HepG2 (cell line): ENCODE measurements around the gene BAMBI. TPM values are rescaled to one million over a fixed set of nuclear protein-coding genes. Genes with fewer than 3 reads are reported as not detected.

Experiments
- ATAC-seq: fragments of 200-7000 bp; cut with Tn5 transposase; 3 replicates; pipeline ENCODE4 v1.9.1; 2020; ENCODE audit warnings: mild to moderate bottlenecking, moderate library complexity
- BruUV-seq: library from RNA; stranded (reverse); fragments of 400-500 nt; replicated peaks from 2 replicates; lab custom pipeline; 2021; lab: Mats Ljungman, UMichigan
- CTCF ChIA-PET: fragments of 300-600 bp; formaldehyde crosslinking; extraction: SDS; loops from one replicate; lab custom pipeline; 2021; ENCODE audit warnings: low total read pairs, inconsistent platforms, low intra/inter-chr PET ratio; lab: Yijun Ruan, JAX
- POLR2A ChIA-PET: fragments of 350-600 bp; sonication (Branson Sonifier 250); formaldehyde crosslinking; loops from one replicate; lab custom pipeline; 2020; ENCODE audit warnings: antibody characterized with exemption, inconsistent platforms; lab: Yijun Ruan, JAX
- DNase-seq: peaks from one replicate; pipeline ENCODE4 v3.0.0-alpha.2; 2015; ENCODE audit warnings: low spot score
- FAIRE-seq: peaks from 3 replicates; lab custom pipeline; 2011; peaks lifted over from hg19 to GRCh38; lab: Jason Lieb, UNC
- H2AFZ ChIP-seq: one replicate; pipeline ENCODE4 v1.6.1; 2011; ENCODE audit warnings: low read length, inconsistent platforms
- H3K27ac ChIP-seq: fragments of 300-600 bp; 3 replicates; pipeline ENCODE4 v1.8.0; 2011; ENCODE audit warnings: mixed run types, mild to moderate bottlenecking, mixed read lengths, low read length, inconsistent platforms; ENCODE audit not compliant: insufficient read depth; ENCODE audit errors: extremely low read length
- H3K27me3 ChIP-seq, 2 experiments: fragments of 200-600 bp in 1 of 2; 2 replicates in 1 of 2; 3 replicates in 1 of 2; pipeline versions ENCODE4 v1.6.0 to v1.8.0; 2011; ENCODE audit warnings: low read length in 2 of 2, mild to moderate bottlenecking in 2 of 2, moderate library complexity in 2 of 2, inconsistent platforms in 1 of 2; ENCODE audit not compliant: insufficient read depth in 2 of 2, control insufficient read depth in 1 of 2
- H3K36me3 ChIP-seq, 2 experiments: fragments of 200-600 bp in 1 of 2; replicated peaks in 1 of 2; 2 replicates in 1 of 2; 3 replicates in 1 of 2; pipeline versions ENCODE4 v1.5.1 to v1.8.0; 2011; ENCODE audit warnings: low read length in 2 of 2, inconsistent platforms in 1 of 2; ENCODE audit not compliant: insufficient read depth in 2 of 2, control insufficient read depth in 1 of 2
- H3K4me1 ChIP-seq: 2 replicates; pipeline ENCODE4 v1.5.1; 2012; ENCODE audit warnings: low read length, inconsistent platforms; ENCODE audit not compliant: insufficient read depth
- H3K4me2 ChIP-seq: 2 replicates; pipeline ENCODE4 v1.6.0; 2011; ENCODE audit warnings: low read depth, low read length, inconsistent platforms
- H3K4me3 ChIP-seq, 3 experiments: fragments of 200-600 bp in 1 of 3; sonication (generic), shearing (Covaris generic) in 1 of 3; replicated peaks in 1 of 3; 2 replicates each; pipeline ENCODE4 v1.5.1; 2011 to 2016; ENCODE audit warnings: low read length in 3 of 3, inconsistent platforms in 2 of 3, low read depth in 2 of 3, mild to moderate bottlenecking in 2 of 3, control low read depth in 1 of 3, mixed read lengths in 1 of 3; ENCODE audit not compliant: insufficient read depth in 1 of 3
- H3K79me2 ChIP-seq: one replicate; pipeline ENCODE4 v1.6.1; 2011; ENCODE audit warnings: low read length, inconsistent platforms; ENCODE audit not compliant: insufficient read depth
- H3K9ac ChIP-seq: 2 replicates; pipeline ENCODE4 v1.6.0; 2011; ENCODE audit warnings: mild to moderate bottlenecking, low read depth, low read length, inconsistent platforms; ENCODE audit not compliant: insufficient read depth
- H3K9me3 ChIP-seq: 2 replicates; pipeline ENCODE4 v1.5.1; 2012; ENCODE audit warnings: mild to moderate bottlenecking, low read length
- H4K20me1 ChIP-seq: 2 replicates; pipeline ENCODE4 v1.6.0; 2011; ENCODE audit warnings: inconsistent platforms, mild to moderate bottlenecking, low read length, moderate library complexity; ENCODE audit not compliant: insufficient read depth
- FOSL2 ChIP-seq: sonication (generic); formaldehyde crosslinking; IDR thresholded peaks from 2 replicates; pipeline ENCODE4 v1.4.0; 2020; ENCODE audit warnings: missing genetic modification reagents
- FOXO1 ChIP-seq: sonication (generic); formaldehyde crosslinking; IDR thresholded peaks from 2 replicates; pipeline ENCODE4 v1.4.0; 2020; ENCODE audit warnings: missing genetic modification reagents
- SMARCE1 ChIP-seq: fragments of 450-650 bp; IDR thresholded peaks from 2 replicates; pipeline ENCODE4 v1.6.1; 2017; ENCODE audit warnings: borderline replicate concordance
- SMYD3 ChIP-seq: sonication (generic); formaldehyde crosslinking; IDR thresholded peaks from 2 replicates; pipeline ENCODE4 v1.8.1; 2023; ENCODE audit warnings: mild to moderate bottlenecking, missing genetic modification reagents
- ZBTB1 ChIP-seq: sonication (generic); formaldehyde crosslinking; IDR thresholded peaks from 2 replicates; pipeline ENCODE4 v1.4.0; 2020; ENCODE audit warnings: missing genetic modification reagents, borderline replicate concordance
- ZC3H13 ChIP-seq: sonication (generic); formaldehyde crosslinking; IDR thresholded peaks from 2 replicates; pipeline ENCODE4 v1.8.1; 2023; ENCODE audit warnings: mild to moderate bottlenecking, missing genetic modification reagents, moderate library complexity
- ZNF121 ChIP-seq: sonication (generic); formaldehyde crosslinking; IDR thresholded peaks from 2 replicates; pipeline ENCODE4 v1.5.0; 2020; ENCODE audit warnings: mild to moderate bottlenecking, missing genetic modification reagents
- ZNF619 ChIP-seq: sonication (generic); formaldehyde crosslinking; IDR thresholded peaks from 2 replicates; pipeline ENCODE4 v1.4.0; 2020; ENCODE audit warnings: mild to moderate bottlenecking, missing genetic modification reagents
- ZNF644 ChIP-seq: IDR thresholded peaks from 2 replicates; pipeline ENCODE4 v1.6.1; 2016; ENCODE audit warnings: low read depth
- WGBS: methylation state at CpG from one replicate; pipeline ENCODE4 v1.1.6; 2017; ENCODE audit warnings: low lambda C conversion rate; 5-methylcytosine and 5-hydroxymethylcytosine counted together
- in situ Hi-C: cut with HindIII; loops from 2 replicates; pipeline ENCODE4 v1.10.0; 2017; ENCODE audit warnings: low pct_unique_long_range_greater_than_20kb; ENCODE audit not compliant: extremely low pct_ligation_motif_present
- intact Hi-C: fragments of 100-400 bp; cut with micrococcal nuclease; formaldehyde crosslinking; loops from one replicate; pipeline ENCODE4 v1.10.0; 2022; ENCODE audit not compliant: unreplicated experiment
- polyA plus RNA-seq, 8 experiments: library from polyadenylated mRNA; depleted of rRNA in 3 of 8; stranded (reverse) in 7 of 8; unstranded in 1 of 8; fragments of >200 nt; fragmentation: Illumina TruSeq in 4 of 8; extraction: Trizol in 4 of 8; gene quantifications; 2 replicates each; pipeline versions ENCODE4 v1.2.1 to v1.2.3, GENCODE V29; 2011 to 2016; ENCODE audit warnings: low read depth in 4 of 8, missing spikeins in 1 of 8, mixed read lengths in 1 of 8; ENCODE audit not compliant: insufficient read depth in 1 of 8
- total RNA-seq, 5 experiments: library from RNA; depleted of rRNA; stranded (reverse); fragments of >200 nt; fragmentation: Illumina TruSeq; extraction: Trizol; gene quantifications; 2 replicates each; pipeline ENCODE4 v1.2.3, GENCODE V29; 2016; ENCODE audit warnings: low read depth in 1 of 5
- TF ChIP-seq, protein P1 (sequence below): sonication (generic); formaldehyde crosslinking; conservative IDR thresholded peaks from 2 replicates; pipeline ENCODE4 v1.4.0; 2020; ENCODE audit warnings: missing genetic modification reagents
- TF ChIP-seq, protein P2 (sequence below): sonication (generic); formaldehyde crosslinking; IDR thresholded peaks from 2 replicates; pipeline ENCODE4 v1.4.0; 2020; ENCODE audit warnings: missing genetic modification reagents

Gene BAMBI
- total and polyA plus RNA-seq, 2 of the 13 experiments (the other 11 are each of a cell fraction or from before 2014, with no cell fraction given) = 12.0 to 23.6 TPM

DNA sequence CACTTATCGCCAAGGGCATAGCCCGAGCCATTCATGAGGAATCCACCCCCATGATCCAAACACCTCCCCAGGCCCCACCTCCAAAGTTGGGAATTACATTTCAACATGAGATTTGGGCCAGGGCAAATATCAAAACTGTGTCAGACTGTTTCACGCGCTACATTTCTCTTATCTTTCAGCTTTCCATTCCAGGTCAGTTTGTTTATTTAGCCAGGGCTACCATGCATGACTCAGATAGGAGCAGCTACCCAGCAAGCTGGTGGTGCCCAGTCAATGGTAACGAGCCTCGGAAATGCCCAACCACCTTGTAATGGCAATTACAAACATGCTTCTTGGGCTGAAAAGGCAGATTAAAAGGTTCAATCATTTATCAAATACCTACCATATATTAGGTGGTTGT is 43.6 kb upstream of the BAMBI start:
- TF ChIP-seq ZC3H13 (CRISPR knock-in tag) = no peak
- peak; percentile 83 for TF ChIP-seq ZNF644 (CRISPR knock-in tag)
- TF ChIP-seq FOSL2 (CRISPR knock-in tag) = peak; percentile 65
- Histone ChIP-seq H3K4me3 (no peak overlapping the region), H3K9me3 (no peaks in the 10 kb centered on the region), H2AFZ (no peak overlapping the region), H3K27me3 (peaks cover 0 to 4% of the 10 kb centered on the region in 2 experiments; a peak in 1 of 5 replicates), H4K20me1 (no peaks in the 10 kb centered on the region), H3K36me3 (no peaks in the 10 kb centered on the region), H3K4me1 (peaks cover 21% of the 10 kb centered on the region), H3K4me2 (no peak overlapping the region), H3K27ac (no peak overlapping the region), H3K79me2 (no peaks in the 10 kb centered on the region), H3K9ac (no peak overlapping the region)
- FAIRE-seq (no peak), DNase-seq (peak; percentile 44), ATAC-seq (no peak; the same call in 2 of the 3 replicates)
- ChIA-PET CTCF (no interaction called here), POLR2A (no interaction called here)
- intact Hi-C loops = no loop called here
- in situ Hi-C loops = loop anchor here (10.0 kb wide), 1 partner anchor 671 kb away; no protein-coding TSS in a partner anchor
- BruUV-seq = no TSS peak
- WGBS = 19% methylated on average over 6 of the region's 6 CpGs

DNA sequence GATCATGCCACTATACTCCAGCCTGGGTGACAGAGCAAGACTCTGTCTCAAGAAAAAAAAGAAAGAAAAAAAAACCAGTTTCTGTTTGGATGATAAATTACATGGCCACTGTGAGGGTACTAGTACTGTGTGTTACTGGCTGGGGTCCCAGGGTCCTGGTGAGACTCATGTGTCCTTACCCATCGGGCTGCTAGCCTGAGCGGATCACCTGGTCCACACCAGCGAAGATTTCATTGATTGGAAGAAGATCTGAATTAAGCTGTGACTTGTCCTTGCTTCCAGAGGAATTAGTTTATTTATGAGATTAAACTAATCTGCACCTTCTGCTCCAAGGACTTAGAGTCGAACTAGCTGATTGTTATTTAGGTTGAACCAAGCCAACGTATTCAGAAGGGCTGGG is 40.0 kb upstream of the BAMBI start:
- Histone ChIP-seq H3K4me3 (no peak overlapping the region), H3K9me3 (no peaks in the 10 kb centered on the region), H3K4me1 (peaks cover 8% of the 10 kb centered on the region), H3K27me3 (peaks cover 0 to 2% of the 10 kb centered on the region in 2 experiments; a peak in 1 of 5 replicates), H3K36me3 (no peaks in the 10 kb centered on the region), H3K4me2 (no peak overlapping the region), H2AFZ (no peak overlapping the region), H3K27ac (no peak overlapping the region), H3K9ac (no peak overlapping the region), H4K20me1 (no peaks in the 10 kb centered on the region), H3K79me2 (no peaks in the 10 kb centered on the region)
- intact Hi-C loops = no loop called here
- POLR2A ChIA-PET = no interaction called here
- CTCF ChIA-PET = no interaction called here
- FAIRE-seq (no peak), ATAC-seq (no peak), DNase-seq (no peak)
- BruUV-seq = no TSS peak
- in situ Hi-C loops = loop anchor here (10.0 kb wide), 1 partner anchor 667 kb away; no protein-coding TSS in a partner anchor
- WGBS = 32% methylated on average over 5 of the region's 5 CpGs
- TF ChIP-seq FOXO1 (CRISPR knock-in tag) (no peak), SMARCE1 (no peak), ZNF619 (CRISPR knock-in tag) (no peak), ZBTB1 (CRISPR knock-in tag) (no peak), ZNF121 (CRISPR knock-in tag) (no peak), SMYD3 (no peak)
- TF ChIP-seq, protein P1, sequence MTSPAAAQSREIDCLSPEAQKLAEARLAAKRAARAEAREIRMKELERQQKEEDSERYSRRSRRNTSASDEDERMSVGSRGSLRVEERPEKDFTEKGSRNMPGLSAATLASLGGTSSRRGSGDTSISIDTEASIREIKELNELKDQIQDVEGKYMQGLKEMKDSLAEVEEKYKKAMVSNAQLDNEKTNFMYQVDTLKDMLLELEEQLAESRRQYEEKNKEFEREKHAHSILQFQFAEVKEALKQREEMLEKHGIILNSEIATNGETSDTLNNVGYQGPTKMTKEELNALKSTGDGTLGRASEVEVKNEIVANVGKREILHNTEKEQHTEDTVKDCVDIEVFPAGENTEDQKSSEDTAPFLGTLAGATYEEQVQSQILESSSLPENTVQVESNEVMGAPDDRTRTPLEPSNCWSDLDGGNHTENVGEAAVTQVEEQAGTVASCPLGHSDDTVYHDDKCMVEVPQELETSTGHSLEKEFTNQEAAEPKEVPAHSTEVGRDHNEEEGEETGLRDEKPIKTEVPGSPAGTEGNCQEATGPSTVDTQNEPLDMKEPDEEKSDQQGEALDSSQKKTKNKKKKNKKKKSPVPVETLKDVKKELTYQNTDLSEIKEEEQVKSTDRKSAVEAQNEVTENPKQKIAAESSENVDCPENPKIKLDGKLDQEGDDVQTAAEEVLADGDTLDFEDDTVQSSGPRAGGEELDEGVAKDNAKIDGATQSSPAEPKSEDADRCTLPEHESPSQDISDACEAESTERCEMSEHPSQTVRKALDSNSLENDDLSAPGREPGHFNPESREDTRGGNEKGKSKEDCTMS (CRISPR knock-in tag) = no peak
- TF ChIP-seq, protein P2, sequence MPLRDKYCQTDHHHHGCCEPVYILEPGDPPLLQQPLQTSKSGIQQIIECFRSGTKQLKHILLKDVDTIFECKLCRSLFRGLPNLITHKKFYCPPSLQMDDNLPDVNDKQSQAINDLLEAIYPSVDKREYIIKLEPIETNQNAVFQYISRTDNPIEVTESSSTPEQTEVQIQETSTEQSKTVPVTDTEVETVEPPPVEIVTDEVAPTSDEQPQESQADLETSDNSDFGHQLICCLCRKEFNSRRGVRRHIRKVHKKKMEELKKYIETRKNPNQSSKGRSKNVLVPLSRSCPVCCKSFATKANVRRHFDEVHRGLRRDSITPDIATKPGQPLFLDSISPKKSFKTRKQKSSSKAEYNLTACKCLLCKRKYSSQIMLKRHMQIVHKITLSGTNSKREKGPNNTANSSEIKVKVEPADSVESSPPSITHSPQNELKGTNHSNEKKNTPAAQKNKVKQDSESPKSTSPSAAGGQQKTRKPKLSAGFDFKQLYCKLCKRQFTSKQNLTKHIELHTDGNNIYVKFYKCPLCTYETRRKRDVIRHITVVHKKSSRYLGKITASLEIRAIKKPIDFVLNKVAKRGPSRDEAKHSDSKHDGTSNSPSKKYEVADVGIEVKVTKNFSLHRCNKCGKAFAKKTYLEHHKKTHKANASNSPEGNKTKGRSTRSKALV (CRISPR knock-in tag) = no peak
